Activated gamma-delta T cell treated with anti-CD3 and anti-CD28 coated beads, Interleukin-2, amount 50 U/mL, for 16 hours (primary cell): ENCODE results near the gene GRM7.

Source experiments
- DNase-seq: peaks from one replicate; pipeline ENCODE4 v3.0.0-alpha.2; 2020; ENCODE audit warnings: low read depth

The GRM7 gene

GRCh38 chr3:7241584-7242302, 380.8 kb downstream of the GRM7 start:
- no peak for DNase-seq

GRCh38 chr3:7242303-7242635, 381.4 kb downstream of the GRM7 start:
- DNase-seq = no peak

DNA sequence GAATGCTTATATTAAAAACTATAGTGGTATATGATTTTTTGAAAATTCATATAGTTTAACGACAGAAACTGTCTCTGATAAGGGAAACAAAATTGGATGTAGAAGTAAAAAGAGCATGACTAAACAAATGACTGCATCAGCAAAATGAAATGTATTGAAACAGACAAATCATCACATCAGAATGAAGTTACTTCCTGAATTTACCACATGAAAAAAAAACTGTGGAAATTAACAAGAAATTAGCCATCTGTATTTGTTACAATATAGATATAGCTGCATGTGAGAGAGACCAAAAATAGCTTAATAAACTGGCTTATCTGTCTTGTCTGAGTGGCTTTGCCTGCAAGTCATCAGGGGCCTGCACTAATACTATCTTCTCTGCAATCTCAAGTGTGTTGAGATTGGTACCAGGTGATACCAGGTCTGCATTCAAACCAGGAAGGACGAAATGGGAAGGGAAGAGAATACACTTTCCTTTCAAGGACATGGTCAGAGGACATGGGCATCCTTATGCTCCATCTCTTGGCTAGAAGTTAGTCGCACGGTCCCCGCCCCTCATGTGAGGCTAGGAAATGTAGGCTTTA, 388.7 kb downstream of the GRM7 start:
- no peak for DNase-seq

GRCh38 chr3:7254251-7254650, 393.3 kb downstream of the GRM7 start:
- no peak for DNase-seq

GRCh38 chr3:7260975-7261374, 400.1 kb downstream of the GRM7 start:
- no peak for DNase-seq

GRCh38 chr3:7263347-7264195, 402.7 kb downstream of the GRM7 start:
- no peak for DNase-seq

GRCh38 chr3:7264196-7264526, 403.2 kb downstream of the GRM7 start:
- DNase-seq = no peak

DNA sequence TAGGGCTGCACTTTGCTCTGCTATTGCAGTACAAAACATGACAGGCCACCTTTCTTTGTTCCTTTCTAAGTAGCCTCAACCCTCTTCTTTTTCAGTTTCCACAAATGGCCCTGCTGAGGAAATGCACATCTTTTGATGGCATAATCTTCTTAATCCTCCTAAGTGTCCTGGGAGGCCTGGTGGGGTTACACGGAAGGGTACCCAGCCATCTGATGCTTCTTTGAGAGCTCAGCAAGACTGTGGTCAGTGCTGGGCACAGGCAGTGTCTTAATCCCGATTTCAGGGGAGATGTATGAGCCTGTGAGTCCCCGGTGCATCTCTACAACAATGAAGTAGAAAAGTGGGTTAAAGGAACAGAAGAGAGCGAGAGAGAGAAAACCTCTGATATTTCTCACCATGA, 404.8 kb downstream of the GRM7 start:
- DNase-seq = no peak

DNA sequence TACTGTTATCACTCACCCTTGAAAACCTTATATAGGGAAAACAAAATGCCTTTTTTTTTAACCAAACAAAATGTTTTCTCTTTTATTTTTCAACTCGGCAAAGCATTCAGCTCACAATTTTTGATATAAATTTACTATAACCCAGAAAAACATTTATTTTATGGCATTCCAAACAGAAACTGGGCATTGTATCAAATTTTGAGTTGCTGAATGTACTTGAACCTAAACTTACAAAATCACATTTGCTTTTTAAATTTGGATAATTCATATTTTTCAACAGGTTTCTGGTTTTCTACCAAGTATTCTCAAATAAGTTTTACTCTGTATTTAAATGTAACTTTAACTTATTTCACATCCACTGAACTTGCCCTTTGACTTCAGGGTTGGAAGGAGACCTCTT, 405.6 kb downstream of the GRM7 start:
- DNase-seq = no peak

- no peak for DNase-seq
Observed at GRCh38 chr3:7270731-7271130, 409.8 kb downstream of the GRM7 start.

GRCh38 chr3:7271631-7272030, 410.7 kb downstream of the GRM7 start:
- no peak for DNase-seq

DNA sequence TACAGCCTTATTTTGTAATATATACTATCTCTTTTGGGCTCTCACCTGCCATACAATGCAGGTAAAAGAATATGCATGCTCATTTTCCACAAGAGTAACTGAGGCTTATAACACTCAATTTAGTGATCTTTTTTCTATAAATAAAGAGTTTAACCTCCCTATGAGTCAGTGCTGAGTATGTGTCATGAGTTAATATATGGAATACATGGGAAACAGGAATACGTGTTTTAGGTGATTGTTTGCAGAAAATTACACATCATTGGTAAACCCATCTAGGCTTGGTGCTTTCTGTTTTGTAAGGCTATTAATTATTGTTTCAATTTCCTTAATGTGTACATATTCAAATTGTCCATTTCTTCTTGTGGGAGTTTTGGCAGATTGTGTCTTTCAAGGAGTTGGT, 411.3 kb downstream of the GRM7 start:
- no peak for DNase-seq

DNA sequence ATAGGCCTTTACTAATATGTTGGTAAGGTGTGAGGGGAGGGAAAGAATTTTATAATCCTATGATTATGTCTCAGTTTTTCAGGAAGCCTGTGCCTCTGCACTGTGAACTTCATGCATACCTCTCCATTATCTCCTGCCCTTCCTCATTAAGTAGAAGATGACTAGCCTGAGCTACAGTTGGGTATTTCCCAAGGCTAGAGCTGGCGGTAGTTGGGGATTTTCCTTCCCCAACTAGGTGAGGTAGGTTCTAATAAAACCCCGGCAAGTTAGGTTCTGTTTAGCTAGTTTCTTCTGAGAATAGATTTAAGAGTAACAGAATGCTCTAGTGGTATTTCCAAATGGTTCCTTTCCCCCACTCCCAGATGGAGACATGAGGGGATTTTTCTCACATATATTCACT, 414.5 kb downstream of the GRM7 start:
- DNase-seq = no peak

DNA sequence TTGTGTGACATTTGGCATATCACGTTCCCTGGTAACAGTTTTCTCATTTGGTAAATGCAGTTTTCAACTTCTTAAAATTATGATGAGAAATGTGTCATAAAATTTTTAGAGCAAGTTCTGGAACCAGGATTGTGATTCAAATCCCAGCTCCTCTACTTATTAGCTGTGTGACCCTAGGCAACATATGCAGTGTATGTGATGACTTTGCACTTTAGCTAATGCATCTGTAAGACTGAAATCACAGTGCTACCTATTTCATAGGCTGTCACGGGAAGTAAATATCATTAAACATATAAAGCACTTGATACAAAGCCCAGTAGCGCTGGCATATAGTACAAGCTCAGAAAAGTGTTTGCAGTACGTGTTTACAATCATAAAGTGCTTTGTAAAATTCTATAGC, 419.4 kb downstream of the GRM7 start:
- no peak for DNase-seq

DNA sequence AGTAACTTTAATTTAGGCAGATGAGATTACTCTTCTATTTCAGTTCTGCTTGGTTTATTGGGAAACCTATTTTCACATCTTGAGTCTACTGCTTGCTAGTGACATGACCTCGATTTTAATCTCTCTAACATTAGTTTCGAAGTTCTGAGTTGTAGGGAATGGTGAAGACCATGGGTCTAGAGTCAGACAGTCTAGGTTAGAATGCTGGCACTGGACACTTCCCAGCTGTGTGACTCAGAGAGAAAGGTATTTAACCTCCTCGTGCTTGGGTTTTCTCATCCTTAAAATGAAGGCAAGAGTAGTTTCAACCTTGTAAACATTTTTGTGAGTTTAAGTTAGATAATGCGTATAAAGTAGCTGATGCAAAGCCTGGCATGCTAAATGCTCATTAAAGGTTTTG, 422.1 kb downstream of the GRM7 start:
- no peak for DNase-seq

- DNase-seq = no peak
Observed at GRCh38 chr3:7285505-7285904, 424.6 kb downstream of the GRM7 start.

GRCh38 chr3:7288133-7288532, 427.2 kb downstream of the GRM7 start:
- DNase-seq = no peak

DNA sequence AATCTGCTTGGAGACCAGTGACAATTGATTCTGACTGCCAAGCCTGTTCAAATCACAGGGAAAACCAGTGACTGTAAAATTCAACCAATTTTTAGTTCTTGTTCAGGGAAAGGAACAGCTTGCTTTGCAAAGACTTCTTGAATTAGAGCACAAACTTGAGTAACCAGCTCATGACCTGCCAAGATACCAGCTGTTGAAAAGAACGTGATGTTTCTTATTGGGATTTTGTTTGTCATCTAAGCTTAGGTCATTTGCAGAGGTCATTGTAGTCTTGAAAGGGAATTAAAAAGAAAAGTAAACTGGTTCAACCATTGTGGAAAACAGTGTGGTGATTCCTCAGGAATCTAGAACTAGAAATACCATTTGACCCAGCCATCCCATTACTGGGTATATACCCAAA, 428.2 kb downstream of the GRM7 start:
- DNase-seq = no peak

DNA sequence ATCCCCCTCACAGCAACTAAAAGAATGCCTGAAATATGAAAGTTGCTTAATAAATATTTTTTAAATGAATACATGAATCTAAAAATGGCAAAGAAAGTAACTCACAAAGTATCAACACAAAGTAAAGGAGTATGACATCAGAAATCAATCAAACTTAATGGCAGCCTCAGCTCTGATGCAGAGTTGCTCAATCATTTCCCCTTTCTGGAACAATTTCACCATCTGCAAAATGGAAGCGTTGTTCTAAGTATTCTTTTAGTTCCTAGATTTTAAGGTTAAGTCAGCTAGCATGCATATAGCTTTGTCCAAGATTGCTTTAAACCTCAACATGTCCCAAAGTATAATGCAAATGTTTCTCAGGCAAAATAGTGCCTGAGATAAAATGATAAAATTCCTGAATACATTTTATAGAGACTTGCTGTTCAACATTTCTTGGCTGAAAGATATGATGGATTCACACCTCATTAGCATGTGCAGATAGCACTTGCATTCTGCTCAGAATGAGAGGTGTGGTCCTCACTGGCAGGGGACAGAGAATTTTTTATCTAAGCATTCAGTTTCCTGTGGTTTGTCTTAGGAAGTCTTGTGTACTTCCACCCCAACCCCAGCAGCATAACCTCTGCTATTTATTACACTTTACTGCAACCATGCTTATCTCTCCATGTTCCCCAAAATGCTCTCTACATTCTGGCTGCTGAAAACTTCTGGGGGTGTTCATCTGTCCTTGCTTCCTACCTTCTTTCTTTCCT, 429.3 kb downstream of the GRM7 start:
- no peak for DNase-seq

DNA sequence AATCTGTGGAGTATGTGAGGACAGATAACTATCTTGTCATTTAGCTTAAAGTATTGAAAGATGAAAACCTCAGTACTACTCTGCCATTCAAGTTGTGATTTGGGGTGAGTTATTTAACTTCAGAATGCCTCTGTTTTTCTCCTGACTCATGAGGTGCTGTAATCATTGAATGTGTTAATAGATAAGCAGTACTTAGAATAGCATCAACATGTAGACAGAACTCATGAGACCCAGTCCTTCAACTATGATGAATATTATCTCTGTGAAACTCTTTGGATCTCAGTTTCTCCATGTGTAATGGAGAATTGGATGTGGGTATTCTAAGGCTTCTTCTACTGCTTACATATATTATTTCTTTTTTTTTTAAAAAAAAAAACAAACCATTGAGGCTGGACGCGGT, 431.4 kb downstream of the GRM7 start:
- DNase-seq = no peak

- no peak for DNase-seq
Observed at GRCh38 chr3:7293286-7293685, 432.4 kb downstream of the GRM7 start.

GRCh38 chr3:7305561-7305960, 444.6 kb downstream of the GRM7 start:
- DNase-seq = no peak

DNA sequence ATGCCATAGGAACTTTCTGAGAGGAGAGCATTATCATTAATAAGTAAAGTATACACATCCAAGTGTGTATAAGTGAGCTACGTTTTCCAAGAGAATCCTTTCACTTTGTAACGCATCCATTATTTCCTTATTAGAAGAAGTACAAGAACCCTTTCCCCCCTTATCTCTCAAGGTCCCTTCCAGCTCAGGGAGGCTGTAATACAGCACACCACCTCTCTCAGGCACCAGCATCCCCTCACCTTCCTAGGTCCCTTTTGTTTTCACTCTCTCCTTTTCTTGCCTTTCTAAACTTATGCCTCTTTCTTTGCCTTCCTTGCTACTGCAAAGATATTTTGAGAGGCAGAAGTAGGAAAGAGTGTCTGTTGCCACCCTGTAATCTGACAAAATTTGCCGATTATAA, 446.0 kb downstream of the GRM7 start:
- DNase-seq = no peak
